ENCODE data around the gene EN1. TPM values are rescaled to one million over a fixed set of nuclear protein-coding genes. Genes with fewer than 3 reads are reported as not detected.

Gene EN1
- total RNA-seq, 1 experiment from 2014 or later: 0.26 TPM

- DNase-seq (ENCODE audit: low read depth, low spot score) (no peak), ATAC-seq (no peak)
- Histone ChIP-seq H3K27ac (ENCODE audit: low read length) (no peak overlapping the region), H3K36me3 (ENCODE audit: control insufficient read depth, insufficient read depth, low read length) (no peaks in the 10 kb centered on the region), H3K4me1 (ENCODE audit: control insufficient read depth, insufficient read depth, low read length) (0 out of 2 replicates have a peak, but pooled peaks cover 3% of the 10 kb centered on the region), H3K9me3 (ENCODE audit: control insufficient read depth, insufficient read depth, low read depth, low read length) (no peaks in the 10 kb centered on the region), H3K27me3 (ENCODE audit: control insufficient read depth, insufficient read depth, low read length) (peaks cover 13% of the 10 kb centered on the region; the same call in 1 of the 2 replicates), H3K4me3 (ENCODE audit: low read depth in 2 of 2, low read length in 2 of 2) (no peak overlapping the region; a peak in 1 of 4 replicates)
- ChIA-PET POLR2A (no interaction called here), CTCF (interaction anchor here (0.7 to 1.3 kb wide), 8 partner anchors 27 to 822 kb away, joined by 3 to 5 read pairs (median 3); no protein-coding TSS in a partner anchor)
- no TSS peak for BruUV-seq (replicated peaks)
- in situ Hi-C loops (cut with HindIII; ENCODE audit: low pct_unique_long_range_greater_than_20kb, low sequenced_read_pairs) (no loop called here), intact Hi-C loops (cut with micrococcal nuclease; ENCODE audit: unreplicated experiment) (loop anchor here (1.0 to 10.0 kb wide), 3 partner anchors 90 to 632 kb away; no protein-coding TSS in a partner anchor)
- TF ChIP-seq, protein P1, sequence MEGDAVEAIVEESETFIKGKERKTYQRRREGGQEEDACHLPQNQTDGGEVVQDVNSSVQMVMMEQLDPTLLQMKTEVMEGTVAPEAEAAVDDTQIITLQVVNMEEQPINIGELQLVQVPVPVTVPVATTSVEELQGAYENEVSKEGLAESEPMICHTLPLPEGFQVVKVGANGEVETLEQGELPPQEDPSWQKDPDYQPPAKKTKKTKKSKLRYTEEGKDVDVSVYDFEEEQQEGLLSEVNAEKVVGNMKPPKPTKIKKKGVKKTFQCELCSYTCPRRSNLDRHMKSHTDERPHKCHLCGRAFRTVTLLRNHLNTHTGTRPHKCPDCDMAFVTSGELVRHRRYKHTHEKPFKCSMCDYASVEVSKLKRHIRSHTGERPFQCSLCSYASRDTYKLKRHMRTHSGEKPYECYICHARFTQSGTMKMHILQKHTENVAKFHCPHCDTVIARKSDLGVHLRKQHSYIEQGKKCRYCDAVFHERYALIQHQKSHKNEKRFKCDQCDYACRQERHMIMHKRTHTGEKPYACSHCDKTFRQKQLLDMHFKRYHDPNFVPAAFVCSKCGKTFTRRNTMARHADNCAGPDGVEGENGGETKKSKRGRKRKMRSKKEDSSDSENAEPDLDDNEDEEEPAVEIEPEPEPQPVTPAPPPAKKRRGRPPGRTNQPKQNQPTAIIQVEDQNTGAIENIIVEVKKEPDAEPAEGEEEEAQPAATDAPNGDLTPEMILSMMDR (IDR thresholded peaks at IDR 0.05): no peak
- TF ChIP-seq POLR2AphosphoS5 (IDR thresholded peaks at IDR 0.05; ENCODE audit: low read depth, low read length) (no peak), SIN3A (IDR thresholded peaks at IDR 0.05; ENCODE audit: borderline replicate concordance, insufficient read depth, low read depth, low read length) (no peak), TCF7L2 (IDR thresholded peaks at IDR 0.05; ENCODE audit: low read depth, low read length) (no peak)
- TF ChIP-seq, protein P2, sequence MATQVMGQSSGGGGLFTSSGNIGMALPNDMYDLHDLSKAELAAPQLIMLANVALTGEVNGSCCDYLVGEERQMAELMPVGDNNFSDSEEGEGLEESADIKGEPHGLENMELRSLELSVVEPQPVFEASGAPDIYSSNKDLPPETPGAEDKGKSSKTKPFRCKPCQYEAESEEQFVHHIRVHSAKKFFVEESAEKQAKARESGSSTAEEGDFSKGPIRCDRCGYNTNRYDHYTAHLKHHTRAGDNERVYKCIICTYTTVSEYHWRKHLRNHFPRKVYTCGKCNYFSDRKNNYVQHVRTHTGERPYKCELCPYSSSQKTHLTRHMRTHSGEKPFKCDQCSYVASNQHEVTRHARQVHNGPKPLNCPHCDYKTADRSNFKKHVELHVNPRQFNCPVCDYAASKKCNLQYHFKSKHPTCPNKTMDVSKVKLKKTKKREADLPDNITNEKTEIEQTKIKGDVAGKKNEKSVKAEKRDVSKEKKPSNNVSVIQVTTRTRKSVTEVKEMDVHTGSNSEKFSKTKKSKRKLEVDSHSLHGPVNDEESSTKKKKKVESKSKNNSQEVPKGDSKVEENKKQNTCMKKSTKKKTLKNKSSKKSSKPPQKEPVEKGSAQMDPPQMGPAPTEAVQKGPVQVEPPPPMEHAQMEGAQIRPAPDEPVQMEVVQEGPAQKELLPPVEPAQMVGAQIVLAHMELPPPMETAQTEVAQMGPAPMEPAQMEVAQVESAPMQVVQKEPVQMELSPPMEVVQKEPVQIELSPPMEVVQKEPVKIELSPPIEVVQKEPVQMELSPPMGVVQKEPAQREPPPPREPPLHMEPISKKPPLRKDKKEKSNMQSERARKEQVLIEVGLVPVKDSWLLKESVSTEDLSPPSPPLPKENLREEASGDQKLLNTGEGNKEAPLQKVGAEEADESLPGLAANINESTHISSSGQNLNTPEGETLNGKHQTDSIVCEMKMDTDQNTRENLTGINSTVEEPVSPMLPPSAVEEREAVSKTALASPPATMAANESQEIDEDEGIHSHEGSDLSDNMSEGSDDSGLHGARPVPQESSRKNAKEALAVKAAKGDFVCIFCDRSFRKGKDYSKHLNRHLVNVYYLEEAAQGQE (IDR thresholded peaks at IDR 0.05; ENCODE audit: insufficient read depth in 1 of 2, low read depth in 2 of 2, low read length in 1 of 2): no peak
These were observed 7.3 kb upstream of the EN1 start for GRCh38 chr2:118854507-118855345.

DNA sequence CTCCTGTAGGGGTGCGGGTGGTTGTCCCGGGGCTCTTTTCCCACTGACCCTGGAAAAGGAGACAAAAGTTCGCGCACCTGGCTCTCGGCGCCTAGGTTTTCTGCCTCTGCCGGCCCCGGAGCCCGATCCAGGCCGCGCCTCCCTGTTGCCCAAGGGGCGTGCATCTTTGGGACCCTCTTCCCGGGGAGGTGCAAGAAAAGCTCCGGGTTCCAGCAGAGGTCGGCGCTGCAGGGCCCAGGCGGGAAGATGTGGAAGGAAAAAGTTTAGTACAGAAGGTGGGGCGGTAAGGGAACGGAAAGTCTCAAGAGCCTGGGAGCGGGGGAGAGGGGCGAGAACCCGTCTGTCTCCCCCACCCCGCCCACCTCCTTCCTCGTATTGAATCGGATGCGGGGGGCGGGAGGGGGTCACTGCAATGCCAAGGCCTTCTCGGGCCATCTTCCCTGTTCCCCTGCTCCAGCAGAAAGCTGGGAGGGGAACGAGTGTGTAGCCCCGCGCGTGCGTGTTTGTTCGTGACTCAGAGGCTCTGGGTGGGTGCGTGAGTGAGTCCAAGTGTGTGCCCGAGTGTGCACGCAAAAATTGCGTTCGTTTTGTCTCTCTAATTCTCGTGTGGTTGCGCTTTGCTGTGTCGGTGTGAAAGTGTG is 6.3 kb upstream of the EN1 start:
- ATAC-seq: no peak
- peaks cover 15% of the 10 kb centered on the region; the same call in 1 of the 2 replicates for H3K27me3 ChIP-seq (ENCODE audit: control insufficient read depth, insufficient read depth, low read length)
- ChIA-PET POLR2A (no interaction called here), CTCF (no interaction called here)
- BruUV-seq (replicated peaks): no TSS peak
- H3K4me1 ChIP-seq (ENCODE audit: control insufficient read depth, insufficient read depth, low read length): 0 out of 2 replicates have a peak, but pooled peaks cover 3% of the 10 kb centered on the region
- no peaks in the 10 kb centered on the region for H3K9me3 ChIP-seq (ENCODE audit: control insufficient read depth, insufficient read depth, low read depth, low read length)
- in situ Hi-C loops (cut with HindIII; ENCODE audit: low pct_unique_long_range_greater_than_20kb, low sequenced_read_pairs): no loop called here
- intact Hi-C loops (cut with micrococcal nuclease; ENCODE audit: unreplicated experiment): loop anchor here (10.0 kb wide), 1 partner anchor 89 kb away; no protein-coding TSS in a partner anchor
- no peak for DNase-seq (ENCODE audit: low read depth, low spot score)
- no peaks in the 10 kb centered on the region for H3K36me3 ChIP-seq (ENCODE audit: control insufficient read depth, insufficient read depth, low read length)
- H3K27ac ChIP-seq (ENCODE audit: low read length): no peak overlapping the region
- H3K4me3 ChIP-seq (ENCODE audit: low read depth in 2 of 2, low read length in 2 of 2): no peak overlapping the region
- TF ChIP-seq POLR2AphosphoS5 (IDR thresholded peaks at IDR 0.05; ENCODE audit: low read depth, low read length) (no peak), TCF7L2 (IDR thresholded peaks at IDR 0.05; ENCODE audit: low read depth, low read length) (no peak), SIN3A (IDR thresholded peaks at IDR 0.05; ENCODE audit: borderline replicate concordance, insufficient read depth, low read depth, low read length) (no peak)

Measured in Panc1 (cell line).